Left ventricle myocardium inferior (tissue), 1 donor: ENCODE measurements around the gene SRBD1. TPM values are rescaled to one million over a fixed set of nuclear protein-coding genes. Genes with fewer than 3 reads are reported as not detected.

Experiments used
- DNase-seq: peaks from one replicate; pipeline ENCODE4 v3.0.0-alpha.2; 2020
- H3K27ac ChIP-seq: fragments of 200-600 bp; replicated peaks from 2 replicates; pipeline ENCODE4 v1.8.0; 2021
- H3K27me3 ChIP-seq: fragments of 200-600 bp; 2 replicates; pipeline ENCODE4 v1.8.0; 2021; ENCODE audit warnings: low read depth
- H3K36me3 ChIP-seq: fragments of 200-600 bp; 2 replicates; pipeline ENCODE4 v1.8.0; 2021
- H3K4me1 ChIP-seq: fragments of 200-600 bp; 2 replicates; pipeline ENCODE4 v1.8.0; 2021
- H3K4me3 ChIP-seq: fragments of 200-600 bp; 2 replicates; pipeline ENCODE4 v1.8.0; 2021; ENCODE audit warnings: mild to moderate bottlenecking, moderate library complexity
- H3K9me3 ChIP-seq: fragments of 200-600 bp; replicated peaks from 2 replicates; pipeline ENCODE4 v1.8.0; 2021
- intact Hi-C: fragments of 100-400 bp; cut with micrococcal nuclease; formaldehyde crosslinking; loops from one replicate; pipeline ENCODE4 v1.11.0; 2022
- total RNA-seq: library from RNA; stranded (reverse); fragmentation: NEBNext Ultra II Directional; extraction: Animal tissue kit (Norgen Biotek cat#: 25700); gene quantifications from one replicate; pipeline ENCODE4 v1.2.1, GENCODE V29; 2021
- TF ChIP-seq, protein P1 (sequence below): fragments of 200-600 bp; IDR thresholded peaks from 2 replicates; pipeline ENCODE4 v1.8.0; 2021; ENCODE audit warnings: antibody characterized with exemption, mild to moderate bottlenecking, borderline replicate concordance
- donor health status: DM: no; HTN: yes; CAD: no; lungs with severe emphysema.

The SRBD1 gene
- total RNA-seq, 1 donor from 2014 or later: 11.8 TPM

GRCh38 chr2:45651415-45652089 lies 40.5 kb upstream of the SRBD1 start, which contains the start of gene PRKCE:
Gene PRKCE, plus strand, starts transcription at chr2:45651675.
- no peaks in the 10 kb centered on the region for H3K9me3 ChIP-seq
- peak; percentile 72 for DNase-seq
- peaks cover 70% of the 10 kb centered on the region for H3K4me1 ChIP-seq
- peak within 1 kb of the TSS; percentile 99 for H3K27ac ChIP-seq
- intact Hi-C loops: no loop called here
- no peaks in the 10 kb centered on the region for H3K27me3 ChIP-seq
- peak within 1 kb of the TSS; percentile 87 for H3K4me3 ChIP-seq
- peaks cover 3% of the 10 kb centered on the region for H3K36me3 ChIP-seq
- TF ChIP-seq, protein P1, sequence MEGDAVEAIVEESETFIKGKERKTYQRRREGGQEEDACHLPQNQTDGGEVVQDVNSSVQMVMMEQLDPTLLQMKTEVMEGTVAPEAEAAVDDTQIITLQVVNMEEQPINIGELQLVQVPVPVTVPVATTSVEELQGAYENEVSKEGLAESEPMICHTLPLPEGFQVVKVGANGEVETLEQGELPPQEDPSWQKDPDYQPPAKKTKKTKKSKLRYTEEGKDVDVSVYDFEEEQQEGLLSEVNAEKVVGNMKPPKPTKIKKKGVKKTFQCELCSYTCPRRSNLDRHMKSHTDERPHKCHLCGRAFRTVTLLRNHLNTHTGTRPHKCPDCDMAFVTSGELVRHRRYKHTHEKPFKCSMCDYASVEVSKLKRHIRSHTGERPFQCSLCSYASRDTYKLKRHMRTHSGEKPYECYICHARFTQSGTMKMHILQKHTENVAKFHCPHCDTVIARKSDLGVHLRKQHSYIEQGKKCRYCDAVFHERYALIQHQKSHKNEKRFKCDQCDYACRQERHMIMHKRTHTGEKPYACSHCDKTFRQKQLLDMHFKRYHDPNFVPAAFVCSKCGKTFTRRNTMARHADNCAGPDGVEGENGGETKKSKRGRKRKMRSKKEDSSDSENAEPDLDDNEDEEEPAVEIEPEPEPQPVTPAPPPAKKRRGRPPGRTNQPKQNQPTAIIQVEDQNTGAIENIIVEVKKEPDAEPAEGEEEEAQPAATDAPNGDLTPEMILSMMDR: no peak

DNA sequence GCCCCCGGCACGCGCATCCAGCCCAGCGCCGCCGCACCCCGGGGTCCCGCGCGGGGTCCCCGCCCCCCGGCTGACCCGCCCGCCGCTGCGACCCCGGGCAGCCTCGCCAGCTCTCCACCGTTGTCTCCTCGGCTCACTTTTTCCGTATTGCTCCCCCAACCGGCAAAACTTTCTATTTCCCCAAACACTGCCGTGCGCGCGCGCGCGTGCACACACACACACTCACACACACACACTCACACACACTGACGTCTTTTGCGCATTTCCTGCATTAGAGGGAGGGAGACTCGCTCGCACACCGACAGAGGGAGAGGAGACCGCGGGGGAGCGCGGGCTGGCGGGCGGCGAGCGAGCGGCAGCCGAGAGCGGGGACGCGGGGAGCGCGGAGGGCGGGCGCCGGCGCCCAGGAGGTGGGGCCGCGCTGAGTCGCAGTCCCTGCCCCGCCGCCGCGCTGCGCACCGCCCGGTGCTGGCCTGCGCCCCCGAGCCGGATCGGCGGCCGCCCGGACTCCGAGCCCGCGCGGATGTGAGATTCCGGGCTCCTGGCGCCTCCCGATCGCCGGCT lies 39.9 kb upstream of the SRBD1 start:
- intact Hi-C loops: no loop called here
- Histone ChIP-seq H3K27ac (peak overlapping the region; percentile 99), H3K4me1 (peaks cover 70% of the 10 kb centered on the region), H3K9me3 (no peaks in the 10 kb centered on the region), H3K36me3 (peaks cover 3% of the 10 kb centered on the region), H3K27me3 (no peaks in the 10 kb centered on the region), H3K4me3 (peak overlapping the region; percentile 87)
- peak; percentile 94 for DNase-seq
- TF ChIP-seq, protein P1: peak; percentile 55

DNA sequence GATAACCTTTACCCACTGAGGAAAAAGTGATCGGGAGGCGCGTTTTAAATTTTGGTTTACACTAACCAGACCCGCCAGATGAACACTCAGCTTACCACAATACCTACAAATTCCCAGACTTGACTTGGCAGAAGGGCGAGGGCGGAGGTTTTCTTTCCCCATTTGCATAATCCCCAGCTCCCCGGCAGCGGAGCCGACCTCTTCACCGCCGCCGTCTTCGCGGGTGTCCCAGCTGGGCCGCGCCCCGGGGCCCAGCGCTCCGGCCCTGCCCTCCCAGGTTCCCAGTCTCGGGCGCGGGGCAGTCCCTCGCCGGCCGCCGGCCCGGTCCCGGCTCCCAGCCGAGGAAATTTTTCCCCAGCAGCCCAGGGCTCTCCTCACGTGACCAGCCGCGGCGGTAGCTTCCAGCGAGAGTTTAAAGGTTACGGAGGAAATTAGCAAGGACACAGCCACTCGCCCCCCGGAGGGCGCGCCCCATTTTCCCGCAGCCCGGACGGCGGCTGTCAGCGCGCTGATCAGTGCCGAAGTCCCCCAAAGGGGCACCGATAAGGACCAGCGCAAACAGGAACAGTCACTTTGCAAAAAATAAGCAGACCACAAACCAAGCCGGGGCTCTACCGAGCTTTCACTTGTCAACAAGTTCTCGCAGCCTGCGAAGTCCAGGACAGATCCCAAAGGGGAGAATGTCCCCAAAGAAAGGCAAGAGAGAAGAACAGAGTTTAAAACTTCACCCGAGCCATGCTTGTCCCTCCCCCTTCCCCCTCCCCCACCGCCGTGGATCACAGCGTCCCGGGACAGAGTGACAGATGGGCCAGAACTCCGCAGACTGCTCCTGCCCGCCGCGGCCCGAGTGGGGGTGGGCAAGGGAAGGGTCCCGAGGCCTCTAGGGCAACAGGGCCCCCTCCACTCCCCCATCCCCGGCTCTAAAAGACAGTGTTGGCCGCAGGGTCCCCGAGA lies 39.1 kb upstream of the SRBD1 start:
- TF ChIP-seq, protein P1: no peak
- Histone ChIP-seq H3K9me3 (no peaks in the 10 kb centered on the region), H3K4me3 (peak overlapping the region; percentile 87), H3K27ac (peak overlapping the region; percentile 99), H3K36me3 (peaks cover 3% of the 10 kb centered on the region), H3K27me3 (no peaks in the 10 kb centered on the region), H3K4me1 (peaks cover 70% of the 10 kb centered on the region)
- DNase-seq: peak; percentile 86
- intact Hi-C loops: loop anchor here (5.0 kb wide), 1 partner anchor 122 kb away; no protein-coding TSS in a partner anchor

DNA sequence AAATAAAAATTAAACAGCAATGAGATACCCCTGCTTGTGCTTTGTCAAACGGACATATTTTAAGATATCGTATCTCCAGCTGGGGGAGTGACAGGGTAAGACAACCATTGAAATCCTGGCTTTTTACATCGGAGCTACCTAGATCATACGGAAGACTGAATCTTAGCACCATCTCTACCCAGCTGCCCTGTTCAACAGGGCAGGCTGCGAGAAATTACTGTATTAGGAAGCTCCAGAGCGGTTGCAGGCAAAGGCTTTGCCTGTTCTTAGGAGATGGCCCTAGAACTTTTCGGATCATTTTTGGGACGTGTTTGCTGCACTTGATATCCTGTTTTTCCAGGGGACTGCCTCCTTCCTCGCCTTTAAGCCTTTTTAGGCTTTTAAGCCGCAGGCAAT lies 38.4 kb upstream of the SRBD1 start:
- TF ChIP-seq, protein P1: no peak
- intact Hi-C loops: loop anchor here (5.0 kb wide), 1 partner anchor 123 kb away; no protein-coding TSS in a partner anchor
- H3K36me3 ChIP-seq: peaks cover 3% of the 10 kb centered on the region

DNA sequence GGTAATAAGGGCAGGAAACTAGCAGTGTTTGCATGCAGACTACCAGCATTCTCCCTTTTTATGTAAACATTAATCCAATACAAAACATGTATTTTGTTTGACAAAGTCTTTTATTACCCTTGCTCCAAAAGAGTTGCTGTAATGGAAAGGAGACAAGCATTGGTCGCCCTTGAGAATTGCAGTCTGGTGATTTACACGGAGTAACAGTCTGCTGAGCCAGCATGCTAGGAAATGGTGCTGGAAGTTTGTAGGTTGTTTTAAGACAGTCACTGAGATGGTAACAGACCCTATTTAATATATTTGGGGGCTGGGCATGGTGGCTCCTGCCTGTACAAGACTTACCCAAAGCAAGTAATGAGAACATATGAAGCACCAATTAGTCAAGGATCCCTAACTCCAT lies 37.6 kb upstream of the SRBD1 start:
- no peaks in the 10 kb centered on the region for H3K9me3 ChIP-seq
- H3K4me1 ChIP-seq: peaks cover 62% of the 10 kb centered on the region
- peak overlapping the region; percentile 87 for H3K4me3 ChIP-seq
- H3K27me3 ChIP-seq: no peaks in the 10 kb centered on the region
- no peak for DNase-seq
- peaks cover 3% of the 10 kb centered on the region for H3K36me3 ChIP-seq
- TF ChIP-seq, protein P1: no peak
- intact Hi-C loops: loop anchor here (5.0 kb wide), 1 partner anchor 124 kb away; no protein-coding TSS in a partner anchor
- no peak overlapping the region for H3K27ac ChIP-seq

More for the DNA sequence above, 38.4 kb upstream of the SRBD1 start:
- peak overlapping the region; percentile 99 for H3K27ac ChIP-seq
- H3K4me3 ChIP-seq: peak overlapping the region; percentile 87
- H3K9me3 ChIP-seq: no peaks in the 10 kb centered on the region
- H3K27me3 ChIP-seq: no peaks in the 10 kb centered on the region
- DNase-seq: no peak
- peaks cover 67% of the 10 kb centered on the region for H3K4me1 ChIP-seq
